ENCODE results near the gene PARS2. TPM values are rescaled to one million over a fixed set of nuclear protein-coding genes. Genes with fewer than 3 reads are reported as not detected.

PARS2 gene
- total RNA-seq, 1 donor, result 6.2 TPM

- H3K27me3 ChIP-seq (ENCODE audit: insufficient read depth, low read length), result peaks cover 2% of the 10 kb centered on the region
- H2AFZ ChIP-seq (ENCODE audit: low read length), result no peak overlapping the region
- H3K9me3 ChIP-seq (ENCODE audit: low read depth, low read length), result no peaks in the 10 kb centered on the region
- no peak overlapping the region for H3K4me2 ChIP-seq (ENCODE audit: insufficient read depth, low read length)
- DNase-seq (ENCODE audit: insufficient read length, low spot score, missing footprints), result peak; percentile 69
- peak; percentile 28 for TF ChIP-seq CTCF (IDR thresholded peaks at IDR 0.05; ENCODE audit: extremely low read depth, low read depth, low read length)
- peaks cover 12% of the 10 kb centered on the region for H3K79me2 ChIP-seq (ENCODE audit: insufficient read depth, low read length)
- no peak overlapping the region for H3K4me3 ChIP-seq (ENCODE audit: insufficient read depth, low read length)
- peaks cover 11% of the 10 kb centered on the region for H3K4me1 ChIP-seq (ENCODE audit: insufficient read depth, low read length)
- no peaks in the 10 kb centered on the region for H3K36me3 ChIP-seq (ENCODE audit: insufficient read depth, low read length)
- H4K20me1 ChIP-seq (ENCODE audit: insufficient read depth, low read length), result no peaks in the 10 kb centered on the region
- H3K27ac ChIP-seq (ENCODE audit: low read depth, low read length), result no peak overlapping the region
These were observed 3.8 kb upstream of the PARS2 start for GRCh38 chr1:54768093-54768492.

GRCh38 chr1:54767526-54767925 lies 3.2 kb upstream of the PARS2 start:
- H4K20me1 ChIP-seq (ENCODE audit: insufficient read depth, low read length), result peaks cover 1% of the 10 kb centered on the region
- peaks cover 18% of the 10 kb centered on the region for H3K79me2 ChIP-seq (ENCODE audit: insufficient read depth, low read length)
- peaks cover 2% of the 10 kb centered on the region for H3K27me3 ChIP-seq (ENCODE audit: insufficient read depth, low read length)
- H3K4me2 ChIP-seq (ENCODE audit: insufficient read depth, low read length), result no peak overlapping the region
- no peaks in the 10 kb centered on the region for H3K36me3 ChIP-seq (ENCODE audit: insufficient read depth, low read length)
- peak; percentile 22 for DNase-seq (ENCODE audit: insufficient read length, low spot score, missing footprints)
- no peak overlapping the region for H3K27ac ChIP-seq (ENCODE audit: low read depth, low read length)
- no peak overlapping the region for H3K4me3 ChIP-seq (ENCODE audit: insufficient read depth, low read length)
- H2AFZ ChIP-seq (ENCODE audit: low read length), result no peak overlapping the region
- H3K9me3 ChIP-seq (ENCODE audit: low read depth, low read length), result no peaks in the 10 kb centered on the region
- TF ChIP-seq CTCF (IDR thresholded peaks at IDR 0.05; ENCODE audit: extremely low read depth, low read depth, low read length), result no peak
- H3K4me1 ChIP-seq (ENCODE audit: insufficient read depth, low read length), result peaks cover 11% of the 10 kb centered on the region

- Histone ChIP-seq H3K27me3 (ENCODE audit: insufficient read depth, low read length) (peaks cover 2% of the 10 kb centered on the region), H2AFZ (ENCODE audit: low read length) (no peak overlapping the region), H3K4me2 (ENCODE audit: insufficient read depth, low read length) (no peak overlapping the region), H3K36me3 (ENCODE audit: insufficient read depth, low read length) (no peaks in the 10 kb centered on the region), H3K4me1 (ENCODE audit: insufficient read depth, low read length) (peaks cover 11% of the 10 kb centered on the region), H3K9me3 (ENCODE audit: low read depth, low read length) (no peaks in the 10 kb centered on the region), H4K20me1 (ENCODE audit: insufficient read depth, low read length) (peaks cover 2% of the 10 kb centered on the region), H3K4me3 (ENCODE audit: insufficient read depth, low read length) (no peak overlapping the region), H3K79me2 (ENCODE audit: insufficient read depth, low read length) (peaks cover 22% of the 10 kb centered on the region), H3K27ac (ENCODE audit: low read depth, low read length) (no peak overlapping the region)
- TF ChIP-seq CTCF (IDR thresholded peaks at IDR 0.05; ENCODE audit: extremely low read depth, low read depth, low read length), result no peak
- no peak for DNase-seq (ENCODE audit: insufficient read length, low spot score, missing footprints)
These were observed 2.4 kb upstream of the PARS2 start for GRCh38 chr1:54766726-54767125.

GRCh38 chr1:54764922-54765561 lies 719 bp upstream of the PARS2 start:
- peak overlapping the region; percentile 91 for H2AFZ ChIP-seq (ENCODE audit: low read length)
- H3K4me3 ChIP-seq (ENCODE audit: insufficient read depth, low read length), result peak overlapping the region; percentile 99
- peaks cover 2% of the 10 kb centered on the region for H4K20me1 ChIP-seq (ENCODE audit: insufficient read depth, low read length)
- no peaks in the 10 kb centered on the region for H3K36me3 ChIP-seq (ENCODE audit: insufficient read depth, low read length)
- no peaks in the 10 kb centered on the region for H3K9me3 ChIP-seq (ENCODE audit: low read depth, low read length)
- peaks cover 25% of the 10 kb centered on the region for H3K79me2 ChIP-seq (ENCODE audit: insufficient read depth, low read length)
- TF ChIP-seq CTCF (IDR thresholded peaks at IDR 0.05; ENCODE audit: extremely low read depth, low read depth, low read length), result no peak
- H3K27ac ChIP-seq (ENCODE audit: low read depth, low read length), result peak overlapping the region; percentile 73
- H3K4me2 ChIP-seq (ENCODE audit: insufficient read depth, low read length), result peak overlapping the region; percentile 93
- no peaks in the 10 kb centered on the region for H3K27me3 ChIP-seq (ENCODE audit: insufficient read depth, low read length)
- peaks cover 11% of the 10 kb centered on the region for H3K4me1 ChIP-seq (ENCODE audit: insufficient read depth, low read length)
- DNase-seq (ENCODE audit: insufficient read length, low spot score, missing footprints), result no peak

Measured in osteoblast (primary cell).